ENCODE measurements around the gene COA8. TPM values are rescaled to one million over a fixed set of nuclear protein-coding genes. Genes with fewer than 3 reads are reported as not detected.
A peak's percentile ranks its signal among the peaks of the same experiment; 100 is the strongest.

COA8 gene
- total and polyA plus RNA-seq, 2 of the 8 experiments (the other 6 are each of a cell fraction or from before 2014, with no cell fraction given), result 7.1 to 35.5 TPM

- FAIRE-seq (no peak), DNase-seq (ENCODE audit: low read depth in 1 of 2, low spot score in 2 of 2) (no peak)
- Histone ChIP-seq H3K23ac (ENCODE audit: insufficient read length) (no peak overlapping the region), H3K9ac (replicated peaks in 1 of 4; ENCODE audit: extremely low read depth in 1 of 4, low read depth in 3 of 4, low read length in 3 of 4) (peak overlapping the region in 1 of 4 experiments; percentile 32; a peak in 1 of 7 replicates), H4K91ac (replicated peaks; ENCODE audit: insufficient read length, low read length) (no peak overlapping the region), H3K14ac (ENCODE audit: insufficient read length) (no peak overlapping the region), H2AK5ac (ENCODE audit: low read depth, low read length) (no peak overlapping the region), H3K36me3 (ENCODE audit: control insufficient read depth in 2 of 4, insufficient read depth in 4 of 4, low read length in 3 of 4) (no peaks in the 10 kb centered on the region; a peak in 1 of 8 replicates), H4K5ac (ENCODE audit: insufficient read length, low read depth, low read length) (no peak overlapping the region), H3K23me2 (ENCODE audit: low read depth, low read length) (no peaks in the 10 kb centered on the region), H3K79me1 (ENCODE audit: low read depth, low read length) (no peaks in the 10 kb centered on the region), H2BK12ac (ENCODE audit: low read depth, low read length) (no peak overlapping the region), H3K56ac (replicated peaks; ENCODE audit: insufficient read length, low read depth, low read length) (no peak overlapping the region), H3K4me3 (ENCODE audit: extremely low read depth in 1 of 4, insufficient read depth in 2 of 4, low read depth in 3 of 4, low read length in 4 of 4) (no peak overlapping the region), H3K18ac (ENCODE audit: extremely low read depth, low read length) (no peak overlapping the region), H3K79me2 (ENCODE audit: control insufficient read depth in 1 of 2, insufficient read depth in 2 of 2, low read length in 2 of 2) (no peaks in the 10 kb centered on the region), H2BK5ac (ENCODE audit: low read depth, low read length) (no peak overlapping the region), H4K20me1 (replicated peaks in 1 of 2; ENCODE audit: control insufficient read depth in 1 of 2, insufficient read depth in 2 of 2, low read length in 2 of 2) (no peaks in the 10 kb centered on the region), H3K27ac (ENCODE audit: low read depth, low read length) (no peak overlapping the region), H3K27me3 (replicated peaks in 1 of 4; ENCODE audit: control insufficient read depth in 3 of 4, extremely low read depth in 1 of 4, insufficient read depth in 3 of 4, low read length in 3 of 4) (no peaks in the 10 kb centered on the region), H3K9me3 (ENCODE audit: insufficient read depth in 2 of 2, low read depth in 1 of 2, low read length in 1 of 2) (peaks cover 0 to 4% of the 10 kb centered on the region in 2 experiments; a peak in 2 of 4 replicates), H3K4me2 (ENCODE audit: insufficient read depth in 1 of 2, low read depth in 2 of 2, low read length in 2 of 2) (no peak overlapping the region), H2AFZ (ENCODE audit: low read length) (no peak overlapping the region), H2BK20ac (ENCODE audit: low read length) (no peak overlapping the region), H3K4ac (replicated peaks; ENCODE audit: insufficient read length, low read depth, low read length) (no peak overlapping the region), H2BK120ac (replicated peaks; ENCODE audit: low read depth, low read length) (no peak overlapping the region), H2BK15ac (ENCODE audit: low read length) (no peak overlapping the region), H4K8ac (ENCODE audit: extremely low read depth, insufficient read depth, low read length) (no peak overlapping the region; the same call in 1 of the 2 replicates), H3K4me1 (replicated peaks in 1 of 4; ENCODE audit: control insufficient read depth in 3 of 4, insufficient read depth in 4 of 4, low read length in 3 of 4) (no peaks in the 10 kb centered on the region)
- ChIA-PET POLR2A (ENCODE audit: partially characterized antibody) (no interaction called here), CTCF (ENCODE audit: partially characterized antibody) (interaction anchor here (0.9 to 1.2 kb wide), 2 partner anchors 32 to 34 kb away, joined by 3 read pairs; no protein-coding TSS in a partner anchor)
- 80% methylated on average over 17 of the region's 17 CpGs; no CpG with 5 or more reads in 1 of the 2 experiments for WGBS, 2 experiments (ENCODE audit: extremely low coverage in 1 of 2, insufficient coverage in 1 of 2, insufficient read length in 1 of 2, insufficient replicate concordance in 2 of 2, low coverage in 1 of 2, low lambda C conversion rate in 2 of 2, missing lambda C conversion rate in 1 of 2)
- TF ChIP-seq SIRT6 (IDR thresholded peaks at IDR 0.05; ENCODE audit: low read length) (no peak), BACH1 (IDR thresholded peaks at IDR 0.05; ENCODE audit: low read length) (no peak), SAP30 (IDR thresholded peaks at IDR 0.05; ENCODE audit: insufficient read depth, insufficient replicate concordance, low read length) (no peak), NRF1 (IDR thresholded peaks at IDR 0.05; ENCODE audit: low read depth, low read length) (no peak), MAFK (IDR thresholded peaks at IDR 0.05; ENCODE audit: low read depth, low read length) (no peak), BRCA1 (IDR thresholded peaks at IDR 0.05; ENCODE audit: low read depth, low read length) (no peak), HDAC6 (IDR thresholded peaks at IDR 0.05; ENCODE audit: low read depth, low read length) (no peak), POU5F1 (IDR thresholded peaks at IDR 0.05; ENCODE audit: low read depth, low read length) (no peak), POLR2A (IDR thresholded peaks at IDR 0.05; ENCODE audit: control extremely low read depth in 1 of 2, low read depth in 2 of 2, low read length in 2 of 2) (no peak), SRF (IDR thresholded peaks at IDR 0.05; ENCODE audit: low read depth, low read length) (no peak), CREB1 (IDR thresholded peaks at IDR 0.05) (no peak), RBBP5 (IDR thresholded peaks at IDR 0.05; ENCODE audit: borderline replicate concordance, low read depth, low read length) (no peak)
- TF ChIP-seq, protein P1, sequence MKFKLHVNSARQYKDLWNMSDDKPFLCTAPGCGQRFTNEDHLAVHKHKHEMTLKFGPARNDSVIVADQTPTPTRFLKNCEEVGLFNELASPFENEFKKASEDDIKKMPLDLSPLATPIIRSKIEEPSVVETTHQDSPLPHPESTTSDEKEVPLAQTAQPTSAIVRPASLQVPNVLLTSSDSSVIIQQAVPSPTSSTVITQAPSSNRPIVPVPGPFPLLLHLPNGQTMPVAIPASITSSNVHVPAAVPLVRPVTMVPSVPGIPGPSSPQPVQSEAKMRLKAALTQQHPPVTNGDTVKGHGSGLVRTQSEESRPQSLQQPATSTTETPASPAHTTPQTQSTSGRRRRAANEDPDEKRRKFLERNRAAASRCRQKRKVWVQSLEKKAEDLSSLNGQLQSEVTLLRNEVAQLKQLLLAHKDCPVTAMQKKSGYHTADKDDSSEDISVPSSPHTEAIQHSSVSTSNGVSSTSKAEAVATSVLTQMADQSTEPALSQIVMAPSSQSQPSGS (IDR thresholded peaks at IDR 0.05; ENCODE audit: low read length), result no peak
Observed at GRCh38 chr14:103616635-103617300, 54.0 kb downstream of the COA8 start.

Measured in H1 (cell line).